Neural cell (in vitro differentiated cells): ENCODE data around the gene NLN.

ENCODE experiments used
- EP300 ChIP-seq: fragments of 450-650 bp; conservative IDR thresholded peaks from 2 replicates; pipeline ENCODE4 v1.6.1; 2014; ENCODE audit warnings: antibody characterized with exemption, mild to moderate bottlenecking, moderate library complexity; ENCODE audit not compliant: poor library complexity, severe bottlenecking
- EZH2 ChIP-seq: fragments of 200-600, 300-800 bp; shearing (Covaris generic), sonication (generic); IDR thresholded peaks from 2 replicates; pipeline ENCODE4 v1.6.1; 2014; ENCODE audit warnings: antibody characterized with exemption, low read length, borderline replicate concordance, mild to moderate bottlenecking; ENCODE audit not compliant: insufficient read depth, poor library complexity, severe bottlenecking
- POLR2AphosphoS5 ChIP-seq: IDR thresholded peaks from 2 replicates; pipeline ENCODE4 v1.6.1; 2012
- RAD21 ChIP-seq: fragments of 450-650 bp; conservative IDR thresholded peaks from 2 replicates; pipeline ENCODE4 v1.6.1; 2014; ENCODE audit warnings: antibody characterized with exemption, mild to moderate bottlenecking, moderate library complexity
- TAF1 ChIP-seq: IDR thresholded peaks from 2 replicates; pipeline ENCODE4 v1.6.1; 2012; ENCODE audit warnings: low read depth
- TF ChIP-seq, protein P1 (sequence below): fragments of 450-650 bp; IDR thresholded peaks from 2 replicates; pipeline ENCODE4 v1.5.1; 2014; ENCODE audit warnings: antibody characterized with exemption, mild to moderate bottlenecking, moderate library complexity; ENCODE audit not compliant: poor library complexity, severe bottlenecking
- TF ChIP-seq, protein P2 (sequence below): IDR thresholded peaks from 2 replicates; pipeline ENCODE4 v1.6.1; 2012; ENCODE audit warnings: borderline replicate concordance

DNA sequence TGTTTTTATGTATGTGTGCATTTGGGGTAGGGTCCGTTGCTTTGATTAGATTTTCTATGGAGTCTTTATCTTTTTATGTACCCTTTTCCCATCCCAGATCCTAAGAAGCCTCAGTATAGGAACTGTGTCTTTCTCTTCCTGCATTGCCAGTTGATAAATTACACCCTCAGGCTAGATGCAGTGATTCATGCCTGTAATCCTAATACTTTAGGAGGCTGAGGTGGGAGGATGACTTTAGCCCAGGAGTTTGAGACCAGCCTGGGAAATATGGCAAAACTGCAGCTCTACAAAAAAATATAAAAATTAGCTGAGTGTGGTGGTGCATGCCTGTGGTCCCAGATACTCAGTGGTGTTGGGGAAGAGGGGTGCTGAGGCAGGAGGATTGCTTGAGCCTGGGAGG is 40.2 kb downstream of the NLN start:
- TF ChIP-seq, protein P1, sequence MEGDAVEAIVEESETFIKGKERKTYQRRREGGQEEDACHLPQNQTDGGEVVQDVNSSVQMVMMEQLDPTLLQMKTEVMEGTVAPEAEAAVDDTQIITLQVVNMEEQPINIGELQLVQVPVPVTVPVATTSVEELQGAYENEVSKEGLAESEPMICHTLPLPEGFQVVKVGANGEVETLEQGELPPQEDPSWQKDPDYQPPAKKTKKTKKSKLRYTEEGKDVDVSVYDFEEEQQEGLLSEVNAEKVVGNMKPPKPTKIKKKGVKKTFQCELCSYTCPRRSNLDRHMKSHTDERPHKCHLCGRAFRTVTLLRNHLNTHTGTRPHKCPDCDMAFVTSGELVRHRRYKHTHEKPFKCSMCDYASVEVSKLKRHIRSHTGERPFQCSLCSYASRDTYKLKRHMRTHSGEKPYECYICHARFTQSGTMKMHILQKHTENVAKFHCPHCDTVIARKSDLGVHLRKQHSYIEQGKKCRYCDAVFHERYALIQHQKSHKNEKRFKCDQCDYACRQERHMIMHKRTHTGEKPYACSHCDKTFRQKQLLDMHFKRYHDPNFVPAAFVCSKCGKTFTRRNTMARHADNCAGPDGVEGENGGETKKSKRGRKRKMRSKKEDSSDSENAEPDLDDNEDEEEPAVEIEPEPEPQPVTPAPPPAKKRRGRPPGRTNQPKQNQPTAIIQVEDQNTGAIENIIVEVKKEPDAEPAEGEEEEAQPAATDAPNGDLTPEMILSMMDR: no peak
- TF ChIP-seq POLR2AphosphoS5 (no peak), TAF1 (no peak), RAD21 (no peak), EP300 (no peak), EZH2 (no peak)
- TF ChIP-seq, protein P2, sequence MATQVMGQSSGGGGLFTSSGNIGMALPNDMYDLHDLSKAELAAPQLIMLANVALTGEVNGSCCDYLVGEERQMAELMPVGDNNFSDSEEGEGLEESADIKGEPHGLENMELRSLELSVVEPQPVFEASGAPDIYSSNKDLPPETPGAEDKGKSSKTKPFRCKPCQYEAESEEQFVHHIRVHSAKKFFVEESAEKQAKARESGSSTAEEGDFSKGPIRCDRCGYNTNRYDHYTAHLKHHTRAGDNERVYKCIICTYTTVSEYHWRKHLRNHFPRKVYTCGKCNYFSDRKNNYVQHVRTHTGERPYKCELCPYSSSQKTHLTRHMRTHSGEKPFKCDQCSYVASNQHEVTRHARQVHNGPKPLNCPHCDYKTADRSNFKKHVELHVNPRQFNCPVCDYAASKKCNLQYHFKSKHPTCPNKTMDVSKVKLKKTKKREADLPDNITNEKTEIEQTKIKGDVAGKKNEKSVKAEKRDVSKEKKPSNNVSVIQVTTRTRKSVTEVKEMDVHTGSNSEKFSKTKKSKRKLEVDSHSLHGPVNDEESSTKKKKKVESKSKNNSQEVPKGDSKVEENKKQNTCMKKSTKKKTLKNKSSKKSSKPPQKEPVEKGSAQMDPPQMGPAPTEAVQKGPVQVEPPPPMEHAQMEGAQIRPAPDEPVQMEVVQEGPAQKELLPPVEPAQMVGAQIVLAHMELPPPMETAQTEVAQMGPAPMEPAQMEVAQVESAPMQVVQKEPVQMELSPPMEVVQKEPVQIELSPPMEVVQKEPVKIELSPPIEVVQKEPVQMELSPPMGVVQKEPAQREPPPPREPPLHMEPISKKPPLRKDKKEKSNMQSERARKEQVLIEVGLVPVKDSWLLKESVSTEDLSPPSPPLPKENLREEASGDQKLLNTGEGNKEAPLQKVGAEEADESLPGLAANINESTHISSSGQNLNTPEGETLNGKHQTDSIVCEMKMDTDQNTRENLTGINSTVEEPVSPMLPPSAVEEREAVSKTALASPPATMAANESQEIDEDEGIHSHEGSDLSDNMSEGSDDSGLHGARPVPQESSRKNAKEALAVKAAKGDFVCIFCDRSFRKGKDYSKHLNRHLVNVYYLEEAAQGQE: no peak
